Breast epithelium (tissue), 4 donors: Measurements from ENCODE around the gene TGFBR3. TPM values are rescaled to one million over a fixed set of nuclear protein-coding genes. Genes with fewer than 3 reads are reported as not detected.

Source experiments
- DNase-seq, 2 donors: peaks; one replicate each; pipeline ENCODE4 v3.0.0-alpha.2; 2019; ENCODE audit warnings: low spot score in 2 of 2
- H3K27ac ChIP-seq, 2 donors: fragments of 200-600 bp; sonication (generic) in 1 of 2; one replicate each; pipeline ENCODE4 v1.5.1; 2016 to 2019; ENCODE audit warnings: mild to moderate bottlenecking in 1 of 2
- H3K27me3 ChIP-seq, 2 donors: fragments of 200-600 bp; sonication (generic) in 1 of 2; one replicate each; pipeline versions ENCODE4 v1.5.1 to v1.6.0; 2017 to 2019; ENCODE audit warnings: control low read depth in 1 of 2, mild to moderate bottlenecking in 1 of 2
- H3K36me3 ChIP-seq: fragments of 200-600 bp; one replicate; pipeline ENCODE4 v1.5.1; 2019
- H3K4me1 ChIP-seq, 2 donors: fragments of 200-600 bp; sonication (generic); one replicate each; pipeline ENCODE4 v1.5.1; 2016 to 2019; ENCODE audit warnings: control low read depth in 1 of 2
- H3K4me3 ChIP-seq, 3 donors: fragments of 200-600 bp; sonication (generic); 1 replicate in 2 of 3; 2 replicates in 1 of 3; pipeline ENCODE4 v1.5.1; 2016 to 2019; ENCODE audit warnings: mild to moderate bottlenecking in 3 of 3, moderate library complexity in 2 of 3
- H3K9me3 ChIP-seq, 2 donors: fragments of 200-600 bp; sonication (generic) in 1 of 2; one replicate each; pipeline ENCODE4 v1.5.1; 2016 to 2019; ENCODE audit warnings: control low read depth in 1 of 2
- POLR2A ChIP-seq: fragments of 450-650 bp; IDR thresholded peaks from one replicate; pipeline ENCODE4 v1.6.1; 2016; ENCODE audit warnings: antibody characterized with exemption, mild to moderate bottlenecking, moderate library complexity
- POLR2AphosphoS5 ChIP-seq, 3 donors: sonication (generic); formaldehyde crosslinking; IDR thresholded peaks; one replicate each; pipeline ENCODE4 v1.6.1; 2017; ENCODE audit warnings: antibody characterized with exemption in 3 of 3
- intact Hi-C: fragments of 100-400 bp; cut with DNase I; formaldehyde crosslinking; loops from one replicate; pipeline ENCODE4 v1.15.1; 2023; ENCODE audit warnings: low total_unique reads
- total RNA-seq, 3 donors: library from RNA; depleted of rRNA; stranded (reverse); fragments of >200 nt; gene quantifications; one replicate each; pipeline ENCODE4 v1.1.0, GENCODE V29; 2016
- TF ChIP-seq, protein P1 (sequence below), 3 donors: fragments of 450-650 bp; IDR thresholded peaks; one replicate each; pipeline ENCODE4 v1.5.1; 2016 to 2017; ENCODE audit warnings: antibody characterized with exemption in 3 of 3, mild to moderate bottlenecking in 3 of 3, moderate library complexity in 3 of 3

Gene TGFBR3
- total RNA-seq, 3 donors from 2014 or later: 127 to 287 (median 167) TPM

- Histone ChIP-seq H3K4me3 (no peak overlapping the region), H3K27ac (peak overlapping the region; percentile 46 to 79), H3K4me1 (peaks cover 0 to 8% of the 10 kb centered on the region in 2 donors), H3K36me3 (no peaks in the 10 kb centered on the region), H3K27me3 (no peaks in the 10 kb centered on the region), H3K9me3 (no peaks in the 10 kb centered on the region)
- intact Hi-C loops: no loop called here
- no peak for TF ChIP-seq POLR2A
- TF ChIP-seq, protein P1, sequence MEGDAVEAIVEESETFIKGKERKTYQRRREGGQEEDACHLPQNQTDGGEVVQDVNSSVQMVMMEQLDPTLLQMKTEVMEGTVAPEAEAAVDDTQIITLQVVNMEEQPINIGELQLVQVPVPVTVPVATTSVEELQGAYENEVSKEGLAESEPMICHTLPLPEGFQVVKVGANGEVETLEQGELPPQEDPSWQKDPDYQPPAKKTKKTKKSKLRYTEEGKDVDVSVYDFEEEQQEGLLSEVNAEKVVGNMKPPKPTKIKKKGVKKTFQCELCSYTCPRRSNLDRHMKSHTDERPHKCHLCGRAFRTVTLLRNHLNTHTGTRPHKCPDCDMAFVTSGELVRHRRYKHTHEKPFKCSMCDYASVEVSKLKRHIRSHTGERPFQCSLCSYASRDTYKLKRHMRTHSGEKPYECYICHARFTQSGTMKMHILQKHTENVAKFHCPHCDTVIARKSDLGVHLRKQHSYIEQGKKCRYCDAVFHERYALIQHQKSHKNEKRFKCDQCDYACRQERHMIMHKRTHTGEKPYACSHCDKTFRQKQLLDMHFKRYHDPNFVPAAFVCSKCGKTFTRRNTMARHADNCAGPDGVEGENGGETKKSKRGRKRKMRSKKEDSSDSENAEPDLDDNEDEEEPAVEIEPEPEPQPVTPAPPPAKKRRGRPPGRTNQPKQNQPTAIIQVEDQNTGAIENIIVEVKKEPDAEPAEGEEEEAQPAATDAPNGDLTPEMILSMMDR (IDR thresholded peaks at IDR 0.05): no peak
- TF ChIP-seq POLR2AphosphoS5 (IDR thresholded peaks at IDR 0.05): no peak
- DNase-seq: no peak
These were observed 79.7 kb downstream of the TGFBR3 start for GRCh38 chr1:91806181-91806768.

DNA sequence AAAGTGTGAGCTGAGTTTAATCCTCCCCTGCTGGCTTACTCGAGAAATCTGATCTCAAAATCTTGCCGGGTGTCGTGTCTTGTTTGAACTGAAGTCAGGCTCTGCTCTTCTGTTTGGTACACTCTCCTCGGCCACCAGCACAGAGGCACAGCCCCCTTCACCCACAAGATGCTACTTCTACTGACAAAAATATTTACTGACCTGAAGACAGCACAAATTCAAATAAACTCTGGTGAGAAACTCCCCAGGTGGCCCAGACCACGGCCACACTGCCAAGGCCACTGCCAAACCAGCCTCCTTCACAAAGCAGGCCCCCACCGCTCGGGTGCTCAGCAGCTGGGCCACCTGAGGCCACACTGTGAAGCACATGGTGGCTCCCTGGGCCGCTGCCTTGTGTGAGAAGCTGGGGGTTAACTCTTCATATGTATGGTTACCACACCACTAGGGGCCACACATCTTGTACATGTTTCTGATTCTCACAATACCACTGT, 80.6 kb downstream of the TGFBR3 start:
- no peak for TF ChIP-seq POLR2A
- TF ChIP-seq POLR2AphosphoS5 (IDR thresholded peaks at IDR 0.05): no peak
- TF ChIP-seq, protein P1 (IDR thresholded peaks at IDR 0.05): no peak
- Histone ChIP-seq H3K4me1 (peaks cover 0 to 8% of the 10 kb centered on the region in 2 donors), H3K36me3 (no peaks in the 10 kb centered on the region), H3K27me3 (no peaks in the 10 kb centered on the region), H3K4me3 (no peak overlapping the region), H3K27ac (peak overlapping the region; percentile 70 to 79), H3K9me3 (no peaks in the 10 kb centered on the region)
- DNase-seq: no peak
- intact Hi-C loops: no loop called here

- no peaks in the 10 kb centered on the region for H3K27me3 ChIP-seq
- intact Hi-C loops: no loop called here
- H3K27ac ChIP-seq: peak overlapping the region; percentile 70 to 79
- TF ChIP-seq POLR2AphosphoS5 (IDR thresholded peaks at IDR 0.05) (peak in 1 of 3 donors; percentile 5), POLR2A (no peak)
- H3K4me3 ChIP-seq: no peak overlapping the region
- no peaks in the 10 kb centered on the region for H3K36me3 ChIP-seq
- no peaks in the 10 kb centered on the region for H3K9me3 ChIP-seq
- DNase-seq: no peak
- peaks cover 0 to 10% of the 10 kb centered on the region in 2 donors for H3K4me1 ChIP-seq
These were observed 81.4 kb downstream of the TGFBR3 start for GRCh38 chr1:91804546-91805023.

DNA sequence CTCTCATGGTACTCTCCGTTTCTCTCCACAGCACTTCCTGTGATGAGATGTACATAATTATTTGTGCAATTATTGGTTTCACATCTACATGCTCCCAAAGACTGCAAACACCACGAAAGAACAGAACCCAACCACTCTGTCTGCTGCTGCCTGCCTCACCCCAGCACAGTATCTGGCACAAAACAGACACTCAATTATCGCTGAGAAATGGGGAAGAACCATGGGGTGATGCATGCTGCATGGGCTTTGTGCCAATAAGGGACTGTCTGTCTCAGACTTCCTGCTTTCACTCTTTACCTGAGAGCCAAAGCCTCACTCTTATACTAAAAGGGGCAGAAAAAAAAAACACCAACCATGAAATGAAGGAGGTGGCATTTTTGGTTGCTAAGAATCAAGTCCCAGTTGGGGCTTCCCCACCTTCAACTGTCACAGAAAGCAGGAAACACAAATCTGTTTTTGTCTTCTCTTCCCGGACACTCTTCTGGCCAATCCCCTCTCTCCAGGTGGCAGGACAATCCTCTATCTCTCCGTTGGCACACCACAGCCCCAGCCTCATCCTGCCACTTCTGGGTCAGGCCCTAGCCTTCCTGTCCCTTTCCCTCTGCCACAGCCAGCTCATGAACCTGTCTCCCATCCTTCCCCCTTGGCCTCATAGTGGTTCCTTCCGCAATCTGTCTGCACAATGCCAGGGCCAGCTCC, 82.0 kb downstream of the TGFBR3 start:
- DNase-seq: no peak
- Histone ChIP-seq H3K36me3 (no peaks in the 10 kb centered on the region), H3K4me3 (no peak overlapping the region), H3K4me1 (peaks cover 0 to 15% of the 10 kb centered on the region in 2 donors), H3K27ac (peak overlapping the region; percentile 70 to 79), H3K27me3 (no peaks in the 10 kb centered on the region), H3K9me3 (no peaks in the 10 kb centered on the region)
- TF ChIP-seq POLR2AphosphoS5 (IDR thresholded peaks at IDR 0.05): no peak
- TF ChIP-seq, protein P1 (IDR thresholded peaks at IDR 0.05): no peak
- TF ChIP-seq POLR2A: no peak
- intact Hi-C loops: no loop called here

- no peak for DNase-seq
- peaks cover 0 to 22% of the 10 kb centered on the region in 2 donors for H3K4me1 ChIP-seq
- H3K27ac ChIP-seq: peak overlapping the region; percentile 70 to 82
These were observed 82.8 kb downstream of the TGFBR3 start for GRCh38 chr1:91803123-91803522.

More at GRCh38 chr1:91803123-91803522, 82.8 kb downstream of the TGFBR3 start:
- TF ChIP-seq POLR2A (no peak), POLR2AphosphoS5 (IDR thresholded peaks at IDR 0.05) (peak in 1 of 3 donors; percentile 66)
- TF ChIP-seq, protein P1 (IDR thresholded peaks at IDR 0.05): no peak
- H3K9me3 ChIP-seq: no peaks in the 10 kb centered on the region
- H3K27me3 ChIP-seq: no peaks in the 10 kb centered on the region
- intact Hi-C loops: no loop called here
- no peaks in the 10 kb centered on the region for H3K36me3 ChIP-seq
- no peak overlapping the region for H3K4me3 ChIP-seq
